D341Med (cell line): ENCODE measurements around the gene RFX3.

Experiments used
- DNase-seq: peaks from one replicate; pipeline ENCODE4 v3.0.0; 2012; ENCODE audit warnings: low spot score

Gene RFX3

DNA sequence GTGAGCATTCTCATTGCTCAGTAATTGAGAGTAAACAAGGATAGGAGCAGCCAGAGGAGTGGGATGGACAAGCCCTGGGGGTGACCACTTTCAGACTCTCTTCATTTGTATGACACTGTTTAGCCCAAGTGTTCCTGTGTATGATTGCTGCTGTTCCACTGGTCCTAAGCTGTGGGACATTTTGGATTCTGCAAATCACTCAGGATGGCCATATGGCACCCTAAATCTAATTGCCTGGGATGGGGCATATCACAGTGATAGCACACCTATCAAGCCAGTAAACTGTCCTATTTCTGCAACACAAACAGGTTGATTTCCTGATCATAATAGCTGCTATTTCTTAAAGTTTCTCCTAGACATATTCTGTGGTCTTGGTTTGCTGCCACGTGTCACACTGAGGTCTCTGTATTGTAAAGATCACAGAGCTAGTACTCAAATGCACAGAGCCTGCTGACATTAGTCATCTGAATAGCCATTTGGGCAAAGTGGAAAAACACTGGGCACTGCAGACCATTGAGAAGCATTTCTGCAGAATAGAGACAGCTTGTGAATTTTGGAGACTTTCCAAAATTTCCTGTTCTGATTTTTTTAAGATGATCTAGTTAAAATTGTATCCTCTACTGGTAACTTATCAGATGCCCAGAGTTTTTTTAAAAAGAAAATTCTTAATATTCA lies 320.2 kb downstream of the RFX3 start:
- DNase-seq: no peak

- no peak for DNase-seq
Observed at GRCh38 chr9:3200331-3200774, 325.4 kb downstream of the RFX3 start.

- DNase-seq: no peak
Observed at GRCh38 chr9:3193791-3194190, 332.0 kb downstream of the RFX3 start.

- DNase-seq: no peak
Observed at GRCh38 chr9:3191715-3192114, 334.1 kb downstream of the RFX3 start.

DNA sequence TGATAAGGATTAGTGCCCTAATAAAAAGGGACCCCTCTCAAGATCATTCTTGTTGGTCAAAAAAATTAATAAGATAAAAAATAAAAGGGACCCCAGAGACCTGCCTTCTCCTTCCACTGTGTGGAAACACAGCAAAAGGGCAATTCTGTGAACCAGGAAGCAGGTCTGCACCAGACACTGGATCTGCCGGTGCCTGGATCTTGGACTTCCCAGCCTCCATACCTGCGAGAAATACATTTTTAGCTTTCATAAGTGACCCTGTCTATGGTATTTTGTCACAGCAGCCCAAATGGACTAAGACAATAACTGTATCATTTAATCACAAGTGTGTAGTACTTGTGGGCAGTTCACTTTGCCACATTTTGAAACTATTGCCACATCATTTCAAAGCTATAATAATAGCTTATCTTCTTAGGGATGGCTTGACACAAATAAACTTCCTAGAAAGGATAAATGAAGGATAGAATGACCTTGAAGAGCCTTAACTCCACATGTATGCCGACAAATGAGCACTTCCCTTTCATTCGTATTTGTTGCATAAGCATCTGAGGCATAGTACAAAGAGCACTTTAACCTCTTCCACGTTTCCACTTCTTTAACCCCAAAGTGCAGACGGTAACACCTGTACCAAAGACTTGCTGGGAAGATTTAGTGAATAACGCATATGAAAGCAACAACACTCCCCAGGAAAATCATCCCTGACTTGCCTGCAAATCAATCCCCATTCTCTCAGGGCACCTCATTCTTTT lies 336.5 kb downstream of the RFX3 start:
- no peak for DNase-seq

- no peak for DNase-seq
Observed at GRCh38 chr9:3186751-3187150, 339.1 kb downstream of the RFX3 start.

GRCh38 chr9:3181049-3181953 lies 344.5 kb downstream of the RFX3 start:
- DNase-seq: peak; percentile 90

DNA sequence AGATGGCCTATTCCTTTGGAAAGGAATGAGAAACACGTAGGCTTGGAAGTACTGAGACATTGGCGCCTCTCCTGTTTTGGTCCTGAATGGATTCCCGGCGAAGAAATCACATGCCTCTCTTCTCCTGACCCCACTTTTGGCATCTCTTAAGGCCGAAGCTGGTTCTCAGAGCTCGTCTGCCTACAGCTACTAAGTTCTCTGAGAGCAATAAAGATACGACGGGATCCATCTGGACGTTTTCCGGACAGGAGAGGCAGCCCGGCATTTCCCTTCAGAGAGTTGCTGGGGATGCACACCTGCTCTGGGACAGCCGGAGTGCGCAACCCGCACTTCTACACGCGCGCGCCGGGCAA lies 345.1 kb downstream of the RFX3 start:
- no peak for DNase-seq

DNA sequence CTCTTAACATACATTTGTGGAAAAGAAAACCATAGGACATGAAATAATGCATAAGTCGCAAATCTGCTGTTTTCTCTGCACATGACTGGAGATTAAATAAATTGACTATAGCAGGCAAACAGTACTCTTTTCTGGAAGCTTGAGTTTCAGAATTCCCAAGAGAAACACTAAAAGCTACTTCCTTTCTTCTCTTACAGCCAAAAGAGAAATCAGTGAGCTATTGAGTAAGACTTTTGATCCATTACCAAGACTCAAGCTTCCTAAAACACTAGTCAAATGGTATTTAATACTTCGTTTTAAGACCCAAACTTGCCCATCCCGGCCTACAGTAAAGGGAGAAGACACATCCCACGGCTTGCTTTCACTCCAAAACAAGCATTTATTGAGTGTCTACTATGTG lies 346.1 kb downstream of the RFX3 start:
- no peak for DNase-seq

- DNase-seq: no peak
Observed at GRCh38 chr9:3177936-3178335, 347.9 kb downstream of the RFX3 start.

GRCh38 chr9:3177146-3177761 lies 348.5 kb downstream of the RFX3 start:
- DNase-seq: no peak

GRCh38 chr9:3173374-3173773 lies 352.4 kb downstream of the RFX3 start:
- no peak for DNase-seq

GRCh38 chr9:3170819-3171218 lies 355.0 kb downstream of the RFX3 start:
- no peak for DNase-seq
